ENCODE measurements around the gene LPCAT2. TPM values are rescaled to one million over a fixed set of nuclear protein-coding genes. Genes with fewer than 3 reads are reported as not detected.

The LPCAT2 gene
- total and polyA plus RNA-seq, 2 of the 8 experiments (the other 6 are each of a cell fraction or from before 2014, with no cell fraction given) = 2.2 to 10.6 TPM

DNA sequence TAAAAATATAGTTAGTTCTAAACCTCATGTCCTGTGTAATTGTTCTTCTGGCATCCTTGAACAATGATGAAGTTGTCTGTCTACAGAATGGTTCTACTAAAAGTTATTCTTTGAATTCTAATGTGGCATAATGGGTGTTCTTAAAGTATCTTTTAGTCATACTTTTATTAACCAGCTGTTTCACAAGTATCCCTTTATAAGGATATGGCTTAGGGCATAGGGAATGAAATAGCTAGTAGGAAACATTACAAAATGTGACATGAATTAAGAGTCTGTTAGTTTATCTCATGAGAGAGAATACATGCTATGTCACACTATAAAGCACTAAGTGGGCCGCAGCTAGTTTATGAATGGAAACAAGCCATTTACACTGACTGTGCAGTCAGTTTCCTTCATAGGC, 31.3 kb downstream of the LPCAT2 start:
- Histone ChIP-seq H3K56ac (replicated peaks; ENCODE audit: insufficient read length, low read depth, low read length) (no peak overlapping the region), H4K8ac (ENCODE audit: extremely low read depth, insufficient read depth, low read length) (no peak overlapping the region), H3K9me3 (ENCODE audit: insufficient read depth in 2 of 2, low read depth in 1 of 2, low read length in 1 of 2) (no peaks in the 10 kb centered on the region), H2BK20ac (ENCODE audit: low read length) (no peak overlapping the region), H3K36me3 (ENCODE audit: control insufficient read depth in 2 of 4, insufficient read depth in 4 of 4, low read length in 3 of 4) (no peaks in the 10 kb centered on the region), H3K27me3 (replicated peaks in 1 of 4; ENCODE audit: control insufficient read depth in 3 of 4, extremely low read depth in 1 of 4, insufficient read depth in 3 of 4, low read length in 3 of 4) (no peaks in the 10 kb centered on the region; a peak in 1 of 7 replicates), H2BK15ac (ENCODE audit: low read length) (no peak overlapping the region), H3K79me2 (ENCODE audit: control insufficient read depth in 1 of 2, insufficient read depth in 2 of 2, low read length in 2 of 2) (no peaks in the 10 kb centered on the region), H3K23ac (ENCODE audit: insufficient read length) (no peak overlapping the region), H3K4ac (replicated peaks; ENCODE audit: insufficient read length, low read depth, low read length) (no peak overlapping the region), H2BK12ac (ENCODE audit: low read depth, low read length) (no peak overlapping the region), H3K4me1 (replicated peaks in 1 of 4; ENCODE audit: control insufficient read depth in 3 of 4, insufficient read depth in 4 of 4, low read length in 3 of 4) (no peaks in the 10 kb centered on the region), H3K79me1 (ENCODE audit: low read depth, low read length) (no peaks in the 10 kb centered on the region), H3K27ac (ENCODE audit: low read depth, low read length) (no peak overlapping the region), H2BK120ac (replicated peaks; ENCODE audit: low read depth, low read length) (no peak overlapping the region), H4K5ac (ENCODE audit: insufficient read length, low read depth, low read length) (no peak overlapping the region), H3K4me3 (ENCODE audit: extremely low read depth in 1 of 4, insufficient read depth in 2 of 4, low read depth in 3 of 4, low read length in 4 of 4) (no peak overlapping the region), H2BK5ac (ENCODE audit: low read depth, low read length) (no peak overlapping the region), H4K20me1 (replicated peaks in 1 of 2; ENCODE audit: control insufficient read depth in 1 of 2, insufficient read depth in 2 of 2, low read length in 2 of 2) (no peaks in the 10 kb centered on the region), H2AK5ac (ENCODE audit: low read depth, low read length) (no peak overlapping the region), H4K91ac (replicated peaks; ENCODE audit: insufficient read length, low read length) (no peak overlapping the region), H3K4me2 (ENCODE audit: insufficient read depth in 1 of 2, low read depth in 2 of 2, low read length in 2 of 2) (no peak overlapping the region), H3K14ac (ENCODE audit: insufficient read length) (no peak overlapping the region), H3K9ac (replicated peaks in 1 of 4; ENCODE audit: extremely low read depth in 1 of 4, low read depth in 3 of 4, low read length in 3 of 4) (no peak overlapping the region), H3K23me2 (ENCODE audit: low read depth, low read length) (no peaks in the 10 kb centered on the region), H3K18ac (ENCODE audit: extremely low read depth, low read length) (no peak overlapping the region), H2AFZ (ENCODE audit: low read length) (no peak overlapping the region)
- ChIA-PET CTCF (ENCODE audit: partially characterized antibody) (interaction anchor here (2.6 to 2.9 kb wide), 2 partner anchors 76 to 161 kb away, joined by 9 to 23 read pairs; no protein-coding TSS in a partner anchor), POLR2A (ENCODE audit: partially characterized antibody) (no interaction called here)
- TF ChIP-seq SIN3A (conservative IDR thresholded peaks at IDR 0.05 in 1 of 2, IDR thresholded peaks at IDR 0.05 in 1 of 2; ENCODE audit: low read depth in 1 of 2, low read length in 2 of 2) (no peak), ASH2L (IDR thresholded peaks at IDR 0.05; ENCODE audit: low read length) (no peak), TEAD4 (IDR thresholded peaks at IDR 0.05; ENCODE audit: low read depth, low read length) (no peak), TAF1 (IDR thresholded peaks at IDR 0.05; ENCODE audit: low read depth, low read length) (no peak), JUN (IDR thresholded peaks at IDR 0.05; ENCODE audit: low read depth, low read length) (no peak), JUND (IDR thresholded peaks at IDR 0.05; ENCODE audit: low read length) (no peak), SP4 (IDR thresholded peaks at IDR 0.05; ENCODE audit: low read length) (no peak), ZNF274 (IDR thresholded peaks at IDR 0.05; ENCODE audit: borderline replicate concordance, extremely low read depth, low read length) (no peak), RXRA (IDR thresholded peaks at IDR 0.05; ENCODE audit: insufficient read depth, low read depth, low read length) (no peak), EP300 (IDR thresholded peaks at IDR 0.05; ENCODE audit: borderline replicate concordance in 1 of 2, low read depth in 2 of 2, low read length in 2 of 2) (no peak), CTBP2 (IDR thresholded peaks at IDR 0.05; ENCODE audit: borderline replicate concordance, insufficient read depth, insufficient read length, low read length) (no peak), HDAC6 (IDR thresholded peaks at IDR 0.05; ENCODE audit: low read depth, low read length) (no peak), EZH2 (IDR thresholded peaks at IDR 0.05; ENCODE audit: low read depth, low read length, severe bottlenecking) (no peak), CEBPB (IDR thresholded peaks at IDR 0.05; ENCODE audit: low read depth, low read length) (no peak), SAP30 (IDR thresholded peaks at IDR 0.05; ENCODE audit: insufficient read depth, insufficient replicate concordance, low read length) (no peak)
- FAIRE-seq (no peak), DNase-seq (ENCODE audit: low read depth in 1 of 2, low spot score in 2 of 2) (no peak)
- WGBS, 2 experiments (ENCODE audit: extremely low coverage in 1 of 2, insufficient coverage in 1 of 2, insufficient read length in 1 of 2, insufficient replicate concordance in 2 of 2, low coverage in 1 of 2, low lambda C conversion rate in 2 of 2, missing lambda C conversion rate in 1 of 2) = 85% methylated on average over 1 of the region's 1 CpG; no CpG with 5 or more reads in 1 of the 2 experiments
